Measurements from ENCODE around the gene ARHGAP44.

ARHGAP44 gene

DNA sequence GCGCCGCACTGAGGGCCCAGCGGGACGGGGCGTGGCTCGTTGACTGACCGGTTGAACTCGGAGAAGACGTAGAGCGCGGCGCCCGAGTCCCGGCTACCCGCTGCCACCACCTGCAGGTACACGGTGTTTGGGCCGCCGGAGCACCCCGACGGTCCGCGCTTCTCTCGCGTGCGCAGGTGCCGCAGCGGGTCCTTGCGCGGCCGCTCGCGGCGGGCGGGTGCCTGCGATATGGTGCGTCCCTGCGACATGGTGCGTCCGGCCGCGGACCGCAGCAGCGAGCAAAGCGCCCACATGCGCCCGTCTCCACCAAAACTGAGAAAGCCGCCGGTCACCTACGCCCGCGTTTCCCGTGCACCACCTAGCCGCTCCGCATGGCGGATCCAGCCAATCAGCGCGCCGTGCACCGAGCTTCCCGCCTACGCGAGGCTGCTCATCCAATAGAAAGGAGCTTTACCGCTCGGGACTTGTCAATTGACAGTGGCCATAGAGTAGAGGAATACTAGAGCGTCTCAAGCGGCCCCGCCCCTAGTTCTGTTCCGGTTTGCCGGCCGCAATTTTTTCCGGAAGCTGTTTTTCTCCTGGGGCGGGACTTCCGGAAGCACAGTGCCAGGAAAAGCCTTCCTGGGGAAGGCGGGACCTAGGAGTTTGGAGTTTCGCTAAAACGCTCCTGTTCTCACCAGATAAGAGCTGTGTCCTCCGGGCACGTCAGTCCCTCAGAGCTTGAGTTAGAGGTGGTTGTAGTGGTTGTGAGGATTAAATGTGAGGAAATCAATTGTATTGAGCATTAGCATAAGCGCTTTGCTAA lies 228.6 kb downstream of the ARHGAP44 start, which contains the start of gene ELAC2:
Gene ELAC2 (minus strand): TSS at position 373 of the 805 bp plus-strand sequence. CDS start 80 bp downstream, at position 293.
- peak; percentile 99 for DNase-seq (ENCODE audit: low read depth)
- H3K4me3 ChIP-seq (replicated peaks; ENCODE audit: low read depth, low read length): peak within 1 kb of the TSS; percentile 93
- TF ChIP-seq, protein P1, sequence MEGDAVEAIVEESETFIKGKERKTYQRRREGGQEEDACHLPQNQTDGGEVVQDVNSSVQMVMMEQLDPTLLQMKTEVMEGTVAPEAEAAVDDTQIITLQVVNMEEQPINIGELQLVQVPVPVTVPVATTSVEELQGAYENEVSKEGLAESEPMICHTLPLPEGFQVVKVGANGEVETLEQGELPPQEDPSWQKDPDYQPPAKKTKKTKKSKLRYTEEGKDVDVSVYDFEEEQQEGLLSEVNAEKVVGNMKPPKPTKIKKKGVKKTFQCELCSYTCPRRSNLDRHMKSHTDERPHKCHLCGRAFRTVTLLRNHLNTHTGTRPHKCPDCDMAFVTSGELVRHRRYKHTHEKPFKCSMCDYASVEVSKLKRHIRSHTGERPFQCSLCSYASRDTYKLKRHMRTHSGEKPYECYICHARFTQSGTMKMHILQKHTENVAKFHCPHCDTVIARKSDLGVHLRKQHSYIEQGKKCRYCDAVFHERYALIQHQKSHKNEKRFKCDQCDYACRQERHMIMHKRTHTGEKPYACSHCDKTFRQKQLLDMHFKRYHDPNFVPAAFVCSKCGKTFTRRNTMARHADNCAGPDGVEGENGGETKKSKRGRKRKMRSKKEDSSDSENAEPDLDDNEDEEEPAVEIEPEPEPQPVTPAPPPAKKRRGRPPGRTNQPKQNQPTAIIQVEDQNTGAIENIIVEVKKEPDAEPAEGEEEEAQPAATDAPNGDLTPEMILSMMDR (IDR thresholded peaks at IDR 0.05; ENCODE audit: low read length, missing control alignments): no peak

DNA sequence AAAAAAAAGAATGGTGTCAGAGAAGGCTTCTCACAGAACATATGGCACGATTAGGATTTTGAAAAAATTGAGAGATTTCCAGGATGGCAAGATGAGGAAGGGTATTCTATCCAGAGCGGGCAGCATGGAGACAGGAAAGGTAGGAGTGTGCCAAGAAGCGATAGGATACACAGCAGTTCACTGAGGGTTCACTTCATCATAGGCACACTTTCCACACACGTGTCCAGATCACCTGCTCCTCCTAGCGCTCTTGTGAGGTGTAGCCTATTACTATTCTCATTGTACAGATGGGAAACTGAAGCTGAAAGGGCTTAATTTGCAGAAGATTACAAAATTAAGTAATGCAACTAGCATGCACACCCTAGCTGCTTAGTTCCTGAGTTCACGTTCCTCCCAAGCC lies 234.7 kb downstream of the ARHGAP44 start:
- H3K4me3 ChIP-seq (replicated peaks; ENCODE audit: low read depth, low read length): no peak overlapping the region

DNA sequence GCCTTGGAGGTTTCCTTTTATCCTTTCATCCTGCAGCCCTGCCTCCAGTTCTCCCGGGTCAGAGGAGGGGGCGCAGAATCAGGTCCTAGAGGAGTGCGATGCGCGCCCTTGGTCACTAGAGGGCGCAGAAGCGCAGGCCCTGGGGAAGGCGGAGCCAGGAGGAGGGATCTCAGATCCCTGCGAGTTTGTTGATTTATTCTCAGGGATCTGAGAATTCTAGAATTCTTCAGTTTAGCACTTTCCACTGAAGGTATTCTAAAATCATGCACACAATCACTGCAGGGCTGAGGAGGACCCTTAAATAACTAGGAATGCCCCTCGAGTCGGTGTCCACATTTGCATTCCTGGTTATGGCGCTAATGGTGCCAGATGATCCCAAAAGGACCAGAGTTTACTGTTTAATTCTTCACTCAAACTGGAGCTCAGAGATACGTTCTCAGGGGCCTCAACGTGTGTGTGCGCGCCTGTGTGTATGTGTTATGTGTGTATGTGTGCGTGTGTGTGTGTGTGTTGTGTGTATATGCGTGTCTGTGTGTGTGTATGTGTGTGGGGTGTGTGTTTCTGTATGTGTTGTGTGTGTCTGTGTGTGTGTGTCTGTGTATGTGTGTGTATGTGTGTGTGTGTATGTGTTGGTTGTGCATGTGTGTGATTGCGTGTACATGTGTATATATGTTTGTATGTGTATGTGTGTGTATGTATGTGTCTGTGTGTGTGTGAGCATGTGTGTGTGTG lies 235.4 kb downstream of the ARHGAP44 start:
- peak; percentile 67 for DNase-seq (ENCODE audit: low read depth)
- TF ChIP-seq, protein P1 (IDR thresholded peaks at IDR 0.05; ENCODE audit: low read length, missing control alignments): peak; percentile 99
- H3K4me3 ChIP-seq (replicated peaks; ENCODE audit: low read depth, low read length): no peak overlapping the region

More for the DNA sequence above, 234.7 kb downstream of the ARHGAP44 start:
- no peak for DNase-seq (ENCODE audit: low read depth)
- TF ChIP-seq, protein P1 (IDR thresholded peaks at IDR 0.05; ENCODE audit: low read length, missing control alignments): no peak

DNA sequence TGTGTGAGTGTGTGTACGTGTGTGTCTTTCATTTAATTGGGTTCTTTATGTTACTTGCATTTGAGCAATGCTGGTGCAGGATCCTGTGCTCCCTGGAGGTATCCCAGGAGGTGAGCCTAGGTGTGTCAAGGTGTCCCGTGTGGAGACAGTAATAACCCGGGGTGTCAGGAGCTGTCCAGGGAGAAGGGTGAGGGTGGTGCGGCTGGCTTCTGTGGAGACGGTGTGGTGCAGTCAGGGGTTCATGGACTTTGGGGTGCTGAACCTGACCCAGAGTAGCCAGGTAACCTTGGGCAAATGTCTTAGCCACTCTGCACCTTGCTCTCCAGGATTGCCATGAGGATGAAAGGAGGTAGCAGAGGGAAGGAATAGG lies 235.9 kb downstream of the ARHGAP44 start:
- TF ChIP-seq, protein P1 (IDR thresholded peaks at IDR 0.05; ENCODE audit: low read length, missing control alignments): no peak
- no peak overlapping the region for H3K4me3 ChIP-seq (replicated peaks; ENCODE audit: low read depth, low read length)
- no peak for DNase-seq (ENCODE audit: low read depth)

- DNase-seq (ENCODE audit: low read depth): no peak
- no peak overlapping the region for H3K4me3 ChIP-seq (replicated peaks; ENCODE audit: low read depth, low read length)
- TF ChIP-seq, protein P1 (IDR thresholded peaks at IDR 0.05; ENCODE audit: low read length, missing control alignments): no peak
These were observed 236.4 kb downstream of the ARHGAP44 start for GRCh38 chr17:13025687-13026086.

DNA sequence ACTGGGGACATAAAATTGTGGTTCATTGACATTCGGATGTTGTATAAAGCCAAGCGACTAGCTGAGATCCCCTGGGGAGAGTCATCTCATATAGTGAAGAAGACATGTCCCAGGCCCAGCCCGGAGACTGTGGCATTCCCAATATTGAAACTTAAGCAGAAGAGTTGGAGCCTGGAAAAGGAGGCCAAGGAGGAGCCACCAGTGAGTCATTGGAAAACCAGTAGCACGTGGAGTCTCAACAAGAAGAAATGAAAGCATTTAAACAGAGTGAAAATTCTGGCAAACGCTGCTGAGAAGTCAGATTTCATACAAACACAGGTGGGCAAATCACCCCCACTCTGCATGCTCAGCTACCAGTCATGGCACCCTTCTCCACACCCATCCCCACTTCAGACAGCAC lies 237.9 kb downstream of the ARHGAP44 start:
- no peak overlapping the region for H3K4me3 ChIP-seq (replicated peaks; ENCODE audit: low read depth, low read length)
- DNase-seq (ENCODE audit: low read depth): no peak
- TF ChIP-seq, protein P1 (IDR thresholded peaks at IDR 0.05; ENCODE audit: low read length, missing control alignments): no peak

Data from fibroblast of pulmonary artery (primary cell).